BE2C (cell line): ENCODE data around the gene ATP6V0A1.

Experiments
- DNase-seq: peaks from one replicate; pipeline ENCODE4 v3.0.0-alpha.2; 2020
- H3K27me3 ChIP-seq: fragments of 250-450 bp; sonication (Bioruptor Pico); 2 replicates; pipeline ENCODE4 v1.5.1; 2020; ENCODE audit warnings: mild to moderate bottlenecking
- H3K36me3 ChIP-seq: fragments of 250-450 bp; sonication (Bioruptor Pico); 2 replicates; pipeline ENCODE4 v1.5.1; 2020; ENCODE audit warnings: mild to moderate bottlenecking
- H3K4me1 ChIP-seq: fragments of 250-450 bp; sonication (Bioruptor Pico); 2 replicates; pipeline ENCODE4 v1.5.1; 2020
- H3K4me3 ChIP-seq: 2 replicates; pipeline ENCODE4 v1.5.1; 2011; ENCODE audit warnings: low read depth, low read length
- H3K9me3 ChIP-seq: fragments of 250-450 bp; sonication (Bioruptor Pico); 2 replicates; pipeline ENCODE4 v1.5.1; 2020
- CTCF ChIP-seq: IDR thresholded peaks from 2 replicates; pipeline ENCODE4 v1.5.1; 2012; ENCODE audit warnings: mild to moderate bottlenecking, low read depth, low read length

Gene ATP6V0A1

GRCh38 chr17:42535155-42536047 is 76.7 kb downstream of the ATP6V0A1 start:
- H3K9me3 ChIP-seq = no peaks in the 10 kb centered on the region
- peaks cover 14% of the 10 kb centered on the region for H3K36me3 ChIP-seq
- peak overlapping the region; percentile 78 for H3K4me3 ChIP-seq
- peaks cover 8% of the 10 kb centered on the region for H3K4me1 ChIP-seq
- no peaks in the 10 kb centered on the region for H3K27me3 ChIP-seq
- no peak for TF ChIP-seq CTCF
- no peak for DNase-seq

DNA sequence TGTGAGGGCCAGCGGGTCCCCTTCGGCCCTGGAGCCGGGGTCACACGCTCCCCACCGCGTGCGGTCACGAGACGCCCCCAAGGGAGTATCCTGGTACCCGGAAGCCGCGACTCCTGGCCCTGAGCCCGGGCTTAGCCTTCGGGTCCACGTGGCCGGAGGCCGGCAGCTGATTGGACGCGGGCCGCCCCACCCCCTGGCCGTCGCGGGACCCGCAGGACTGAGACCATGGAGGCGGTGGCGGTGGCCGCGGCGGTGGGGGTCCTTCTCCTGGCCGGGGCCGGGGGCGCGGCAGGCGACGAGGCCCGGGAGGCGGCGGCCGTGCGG is 77.3 kb downstream of the ATP6V0A1 start, which contains the start of gene NAGLU:
NAGLU (plus strand) TSS at position 194 of the 324 bp plus-strand sequence; CDS start at position 226, 32 bp downstream.
- no peak for TF ChIP-seq CTCF
- peak; percentile 98 for DNase-seq
- Histone ChIP-seq H3K9me3 (no peaks in the 10 kb centered on the region), H3K4me3 (peak within 1 kb of the TSS; percentile 78), H3K27me3 (no peaks in the 10 kb centered on the region), H3K36me3 (peaks cover 14% of the 10 kb centered on the region), H3K4me1 (peaks cover 8% of the 10 kb centered on the region)

DNA sequence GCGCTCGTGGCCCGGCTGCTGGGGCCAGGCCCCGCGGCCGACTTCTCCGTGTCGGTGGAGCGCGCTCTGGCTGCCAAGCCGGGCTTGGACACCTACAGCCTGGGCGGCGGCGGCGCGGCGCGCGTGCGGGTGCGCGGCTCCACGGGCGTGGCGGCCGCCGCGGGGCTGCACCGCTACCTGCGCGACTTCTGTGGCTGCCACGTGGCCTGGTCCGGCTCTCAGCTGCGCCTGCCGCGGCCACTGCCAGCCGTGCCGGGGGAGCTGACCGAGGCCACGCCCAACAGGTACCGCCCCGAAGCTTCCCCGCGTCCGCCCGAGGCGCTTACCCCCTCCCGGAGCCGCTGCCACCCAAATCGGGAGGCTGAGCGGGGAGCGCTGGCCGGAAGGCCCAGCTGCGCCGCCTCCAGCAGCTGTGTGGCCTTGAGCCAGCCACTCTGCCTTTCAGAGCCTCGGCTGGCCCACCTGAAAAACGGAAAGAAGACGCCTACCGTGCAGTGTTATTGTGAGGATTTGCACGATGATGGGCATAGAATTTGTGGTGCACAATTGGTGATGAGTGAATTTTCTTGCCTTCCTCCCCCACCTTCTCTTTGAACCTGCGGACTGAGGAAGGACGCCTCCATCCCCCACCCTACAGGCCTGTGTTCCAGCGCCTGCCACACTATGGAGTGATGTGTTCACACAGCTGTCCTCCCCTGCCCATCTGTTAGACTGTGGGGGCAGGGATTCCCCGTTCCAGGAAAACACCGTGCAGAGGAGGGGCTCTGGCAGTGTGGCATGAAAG is 77.9 kb downstream of the ATP6V0A1 start:
- Histone ChIP-seq H3K9me3 (no peaks in the 10 kb centered on the region), H3K4me3 (peak overlapping the region; percentile 78), H3K4me1 (peaks cover 8% of the 10 kb centered on the region), H3K27me3 (no peaks in the 10 kb centered on the region), H3K36me3 (peaks cover 14% of the 10 kb centered on the region)
- TF ChIP-seq CTCF = no peak
- DNase-seq = peak; percentile 89

DNA sequence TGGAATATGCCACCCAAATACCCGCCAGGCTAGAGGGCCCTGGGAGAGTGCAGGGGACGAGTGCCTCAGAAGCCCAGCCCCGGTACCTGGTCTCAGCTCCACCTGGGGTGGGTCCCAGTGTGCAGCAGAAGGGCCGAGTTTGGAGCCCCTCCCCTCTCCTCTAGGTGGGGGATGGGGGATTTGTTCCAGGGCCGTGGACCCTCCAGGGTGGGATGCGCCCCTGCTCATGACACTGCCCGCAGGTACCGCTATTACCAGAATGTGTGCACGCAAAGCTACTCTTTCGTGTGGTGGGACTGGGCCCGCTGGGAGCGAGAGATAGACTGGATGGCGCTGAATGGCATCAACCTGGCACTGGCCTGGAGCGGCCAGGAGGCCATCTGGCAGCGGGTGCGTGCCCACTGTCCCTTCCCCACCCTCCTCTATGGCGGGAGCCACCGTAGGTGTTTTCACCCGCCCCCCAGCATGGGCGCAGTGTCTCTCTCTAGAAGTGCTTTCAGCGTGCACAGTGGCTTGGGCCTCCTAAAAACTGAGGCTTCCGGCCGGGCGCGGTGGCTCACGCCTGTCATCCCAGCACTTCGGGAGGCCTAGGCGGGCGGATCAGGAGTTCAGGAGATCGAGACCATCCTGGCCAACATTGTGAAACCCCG is 78.6 kb downstream of the ATP6V0A1 start:
- Histone ChIP-seq H3K4me3 (peak overlapping the region; percentile 78), H3K9me3 (no peaks in the 10 kb centered on the region), H3K4me1 (peaks cover 8% of the 10 kb centered on the region), H3K27me3 (no peaks in the 10 kb centered on the region), H3K36me3 (peaks cover 14% of the 10 kb centered on the region)
- TF ChIP-seq CTCF = no peak
- no peak for DNase-seq

- no peak for DNase-seq
- Histone ChIP-seq H3K4me1 (peaks cover 8% of the 10 kb centered on the region), H3K27me3 (no peaks in the 10 kb centered on the region), H3K9me3 (no peaks in the 10 kb centered on the region), H3K36me3 (peaks cover 14% of the 10 kb centered on the region), H3K4me3 (no peak overlapping the region)
- no peak for TF ChIP-seq CTCF
These were observed 79.3 kb downstream of the ATP6V0A1 start for GRCh38 chr17:42537826-42538451.
